Spleen (tissue), 7 donors: Measurements from ENCODE around the gene THSD4.

Source experiments
- CTCF ChIP-seq, 11 experiments: fragments of 200-600 bp in 7 of 11; fragments of 450-650 bp in 4 of 11; sonication (generic) in 4 of 11; IDR thresholded peaks in 8 of 11; conservative IDR thresholded peaks in 3 of 11; 1 replicate in 7 of 11; 2 replicates in 4 of 11; pipeline versions ENCODE4 v1.4.0 to v1.8.0; 2016 to 2021; ENCODE audit warnings: antibody characterized with exemption in 11 of 11, inconsistent platforms in 4 of 11, mild to moderate bottlenecking in 1 of 11
- POLR2A ChIP-seq, 3 donors: fragments of 450-650 bp; IDR thresholded peaks; one replicate each; pipeline ENCODE4 v1.5.1; 2017; ENCODE audit warnings: antibody characterized with exemption in 3 of 3, mild to moderate bottlenecking in 1 of 3
- POLR2AphosphoS5 ChIP-seq, 3 donors: sonication (generic); formaldehyde crosslinking; IDR thresholded peaks; one replicate each; pipeline ENCODE4 v1.5.1; 2017; ENCODE audit warnings: antibody characterized with exemption in 3 of 3
- donor health status: DM: no; HTN: no; CAD: no; lungs with moderate emphysema.
- donor health status: DM: no; HTN: no; CAD: no.
- donor health status: DM: no; HTN: no; CAD: no.

DNA sequence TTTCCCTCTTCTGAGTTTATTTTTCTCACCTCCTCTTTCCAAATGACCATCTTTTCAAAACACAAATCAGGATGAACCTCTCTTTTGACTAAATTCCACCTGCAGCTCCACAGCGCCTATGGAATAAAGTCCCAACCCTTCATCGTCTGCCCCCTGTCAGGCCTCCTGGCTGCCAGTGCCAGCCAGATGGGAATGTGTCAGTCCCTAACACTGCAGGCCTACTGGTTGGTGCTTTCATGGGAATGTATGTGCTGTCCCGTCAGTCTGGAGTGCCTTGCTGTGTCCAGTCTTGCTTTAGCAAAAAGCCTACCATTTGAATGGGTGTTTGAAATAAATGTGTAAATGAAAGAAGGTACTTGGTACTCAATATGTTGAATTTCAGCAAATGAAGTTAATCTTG is 310.1 kb downstream of the THSD4 start:
- TF ChIP-seq POLR2A (IDR thresholded peaks at IDR 0.05): no peak
- no peak for TF ChIP-seq POLR2AphosphoS5 (IDR thresholded peaks at IDR 0.05)
- TF ChIP-seq CTCF (IDR thresholded peaks at IDR 0.05 in 8 of 11, conservative IDR thresholded peaks at IDR 0.05 in 3 of 11): no peak
